ENCODE results near the gene TACC3. TPM values are rescaled to one million over a fixed set of nuclear protein-coding genes. Genes with fewer than 3 reads are reported as not detected.

The TACC3 gene
- total RNA-seq, 1 donor: 4.0 TPM

DNA sequence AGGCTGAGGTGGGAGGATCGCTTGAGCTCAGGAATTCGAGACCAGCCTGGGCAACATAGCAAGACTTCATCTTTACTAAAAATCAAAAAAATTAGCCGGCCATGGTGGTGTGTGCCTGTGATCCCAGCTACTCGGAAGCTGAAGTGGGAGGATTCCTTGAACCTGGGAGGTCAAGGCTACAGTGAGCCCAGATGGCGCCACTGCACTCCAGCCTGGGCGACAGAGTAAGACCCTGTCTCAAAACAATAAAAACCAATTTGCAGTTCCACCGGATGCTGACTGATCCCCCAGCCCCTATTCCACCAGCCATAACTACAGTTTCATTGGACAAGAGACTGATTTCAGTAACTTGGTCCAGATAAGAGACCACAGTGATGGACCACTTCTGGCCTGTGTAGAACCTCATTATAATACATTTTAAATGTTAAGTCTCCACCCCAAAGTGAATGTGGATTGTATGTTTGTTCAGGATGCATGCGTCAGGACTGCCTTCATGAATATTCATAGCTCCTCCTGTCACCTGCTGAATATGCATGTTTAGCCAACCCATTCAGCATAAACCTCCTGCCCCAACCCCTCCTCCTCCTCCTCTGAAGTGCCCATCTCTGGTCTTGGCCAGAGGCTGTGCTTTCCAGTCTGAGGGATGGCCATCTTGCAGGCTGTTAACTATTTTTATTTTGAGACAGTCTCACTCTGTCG lies 6.9 kb upstream of the TACC3 start:
- DNase-seq (ENCODE audit: insufficient read length, low spot score, missing footprints): peak; percentile 64
- Histone ChIP-seq H3K4me2 (ENCODE audit: insufficient read depth, low read length) (no peak overlapping the region), H3K27ac (ENCODE audit: low read depth, low read length) (no peak overlapping the region), H3K36me3 (ENCODE audit: insufficient read depth, low read length) (peaks cover 23% of the 10 kb centered on the region), H3K9me3 (ENCODE audit: low read depth, low read length) (no peaks in the 10 kb centered on the region), H4K20me1 (ENCODE audit: insufficient read depth, low read length) (peaks cover 39% of the 10 kb centered on the region), H3K4me1 (ENCODE audit: insufficient read depth, low read length) (peaks cover 9% of the 10 kb centered on the region), H3K79me2 (ENCODE audit: insufficient read depth, low read length) (peaks cover 62% of the 10 kb centered on the region), H3K4me3 (ENCODE audit: insufficient read depth, low read length) (no peak overlapping the region), H3K27me3 (ENCODE audit: insufficient read depth, low read length) (no peaks in the 10 kb centered on the region), H2AFZ (ENCODE audit: low read length) (no peak overlapping the region)
- TF ChIP-seq, protein P1, sequence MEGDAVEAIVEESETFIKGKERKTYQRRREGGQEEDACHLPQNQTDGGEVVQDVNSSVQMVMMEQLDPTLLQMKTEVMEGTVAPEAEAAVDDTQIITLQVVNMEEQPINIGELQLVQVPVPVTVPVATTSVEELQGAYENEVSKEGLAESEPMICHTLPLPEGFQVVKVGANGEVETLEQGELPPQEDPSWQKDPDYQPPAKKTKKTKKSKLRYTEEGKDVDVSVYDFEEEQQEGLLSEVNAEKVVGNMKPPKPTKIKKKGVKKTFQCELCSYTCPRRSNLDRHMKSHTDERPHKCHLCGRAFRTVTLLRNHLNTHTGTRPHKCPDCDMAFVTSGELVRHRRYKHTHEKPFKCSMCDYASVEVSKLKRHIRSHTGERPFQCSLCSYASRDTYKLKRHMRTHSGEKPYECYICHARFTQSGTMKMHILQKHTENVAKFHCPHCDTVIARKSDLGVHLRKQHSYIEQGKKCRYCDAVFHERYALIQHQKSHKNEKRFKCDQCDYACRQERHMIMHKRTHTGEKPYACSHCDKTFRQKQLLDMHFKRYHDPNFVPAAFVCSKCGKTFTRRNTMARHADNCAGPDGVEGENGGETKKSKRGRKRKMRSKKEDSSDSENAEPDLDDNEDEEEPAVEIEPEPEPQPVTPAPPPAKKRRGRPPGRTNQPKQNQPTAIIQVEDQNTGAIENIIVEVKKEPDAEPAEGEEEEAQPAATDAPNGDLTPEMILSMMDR (IDR thresholded peaks at IDR 0.05; ENCODE audit: extremely low read depth, low read depth, low read length): no peak

DNA sequence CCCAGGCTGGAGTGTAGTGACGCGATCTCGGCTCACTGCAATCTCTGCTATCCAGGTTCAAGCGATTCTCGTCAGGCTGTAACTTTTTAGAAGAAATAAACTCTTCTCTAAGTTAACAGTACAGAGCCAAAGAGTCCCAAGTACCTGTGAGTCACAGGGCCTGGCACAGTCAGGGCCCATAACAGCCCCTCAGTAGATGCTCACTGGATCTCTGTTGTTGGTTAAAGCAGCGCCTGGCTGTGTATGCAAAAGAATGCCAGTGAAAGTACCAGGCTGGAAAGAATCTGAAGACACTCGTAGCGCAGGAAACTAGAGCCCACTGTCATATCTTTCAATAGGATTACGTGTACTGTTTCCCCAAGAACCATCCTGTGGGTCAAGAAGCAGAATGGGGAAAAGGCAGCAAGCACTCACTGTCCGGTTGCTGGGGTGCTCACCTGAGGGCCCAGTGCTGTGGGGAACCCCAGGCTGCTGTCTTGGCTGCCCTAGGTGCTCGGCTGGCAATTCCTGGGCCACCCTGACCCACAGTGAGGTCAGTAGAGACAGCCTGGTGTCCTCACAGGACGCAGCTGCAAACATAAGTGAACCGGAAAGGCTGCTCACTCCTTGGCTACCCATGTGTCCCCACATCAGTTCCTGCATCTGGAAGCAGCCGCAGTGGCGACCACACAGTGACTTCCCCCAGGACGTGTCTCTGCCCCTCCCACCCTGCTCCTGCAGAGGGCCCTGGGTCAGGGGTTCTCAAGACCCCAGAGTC lies 6.1 kb upstream of the TACC3 start:
- Histone ChIP-seq H3K9me3 (ENCODE audit: low read depth, low read length) (no peaks in the 10 kb centered on the region), H3K27me3 (ENCODE audit: insufficient read depth, low read length) (no peaks in the 10 kb centered on the region), H3K36me3 (ENCODE audit: insufficient read depth, low read length) (peaks cover 18% of the 10 kb centered on the region), H3K4me2 (ENCODE audit: insufficient read depth, low read length) (no peak overlapping the region), H3K27ac (ENCODE audit: low read depth, low read length) (no peak overlapping the region), H2AFZ (ENCODE audit: low read length) (no peak overlapping the region), H3K4me1 (ENCODE audit: insufficient read depth, low read length) (peaks cover 16% of the 10 kb centered on the region), H3K79me2 (ENCODE audit: insufficient read depth, low read length) (peaks cover 62% of the 10 kb centered on the region), H4K20me1 (ENCODE audit: insufficient read depth, low read length) (peaks cover 40% of the 10 kb centered on the region), H3K4me3 (ENCODE audit: insufficient read depth, low read length) (no peak overlapping the region)
- TF ChIP-seq, protein P1 (IDR thresholded peaks at IDR 0.05; ENCODE audit: extremely low read depth, low read depth, low read length): no peak
- peak; percentile 93 for DNase-seq (ENCODE audit: insufficient read length, low spot score, missing footprints)

DNA sequence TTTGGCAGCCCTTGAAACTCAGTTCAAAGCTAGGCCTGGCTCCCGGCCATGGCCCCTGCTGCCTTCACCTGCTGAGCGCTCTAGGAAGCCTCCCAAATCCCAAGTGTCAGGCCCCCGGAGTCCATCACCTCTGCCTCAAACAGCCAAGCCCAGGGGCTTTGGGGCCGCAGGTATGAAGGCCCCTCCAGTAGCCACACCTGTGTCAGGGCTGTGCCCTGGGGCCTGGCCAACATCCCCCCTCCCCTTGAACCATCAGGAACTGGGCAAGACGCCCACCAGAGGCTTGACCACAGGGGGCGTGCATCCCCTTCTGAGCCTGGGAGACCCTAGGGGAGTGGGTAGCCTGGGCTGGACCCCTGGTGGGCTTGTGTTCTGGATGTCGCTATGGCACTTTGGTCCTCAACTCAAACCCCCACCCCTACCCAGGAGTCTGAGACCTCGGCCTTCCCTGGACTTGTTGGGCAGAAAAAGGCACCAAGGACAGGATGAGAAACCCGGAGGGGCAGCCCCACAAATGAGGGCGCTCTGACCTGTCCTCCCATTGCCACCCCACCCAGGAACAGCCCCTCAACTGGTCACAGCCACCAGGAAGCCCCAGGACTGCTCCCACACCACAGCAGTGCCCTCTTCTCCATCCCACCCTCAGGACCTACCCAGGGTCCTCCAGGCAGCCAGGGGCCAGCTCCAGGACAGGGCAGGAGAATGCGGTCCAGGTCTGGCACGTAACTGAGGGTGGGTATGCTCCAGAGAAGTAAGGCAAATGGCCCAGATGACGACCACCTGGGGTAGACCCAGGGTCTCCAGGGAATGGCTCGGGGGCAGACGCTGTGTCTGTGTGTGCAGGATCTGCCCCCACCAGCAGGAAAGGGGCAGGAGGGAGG lies 5.0 kb upstream of the TACC3 start:
- H3K4me3 ChIP-seq (ENCODE audit: insufficient read depth, low read length): no peak overlapping the region
- no peak overlapping the region for H3K4me2 ChIP-seq (ENCODE audit: insufficient read depth, low read length)
- peaks cover 56% of the 10 kb centered on the region for H3K79me2 ChIP-seq (ENCODE audit: insufficient read depth, low read length)
- H3K9me3 ChIP-seq (ENCODE audit: low read depth, low read length): no peaks in the 10 kb centered on the region
- no peak overlapping the region for H2AFZ ChIP-seq (ENCODE audit: low read length)
- H4K20me1 ChIP-seq (ENCODE audit: insufficient read depth, low read length): peaks cover 36% of the 10 kb centered on the region
- TF ChIP-seq, protein P1 (IDR thresholded peaks at IDR 0.05; ENCODE audit: extremely low read depth, low read depth, low read length): no peak
- H3K27ac ChIP-seq (ENCODE audit: low read depth, low read length): no peak overlapping the region
- peaks cover 17% of the 10 kb centered on the region for H3K4me1 ChIP-seq (ENCODE audit: insufficient read depth, low read length)
- no peaks in the 10 kb centered on the region for H3K27me3 ChIP-seq (ENCODE audit: insufficient read depth, low read length)
- peak; percentile 83 for DNase-seq (ENCODE audit: insufficient read length, low spot score, missing footprints)
- H3K36me3 ChIP-seq (ENCODE audit: insufficient read depth, low read length): peaks cover 15% of the 10 kb centered on the region
